Measurements from ENCODE around the gene TUBA3D.
"Not testable (repeated sequence)": the region's sequence is repeated elsewhere in the genome, so short reads cannot be mapped to it uniquely, and the experiment has no call there.

The TUBA3D gene

DNA sequence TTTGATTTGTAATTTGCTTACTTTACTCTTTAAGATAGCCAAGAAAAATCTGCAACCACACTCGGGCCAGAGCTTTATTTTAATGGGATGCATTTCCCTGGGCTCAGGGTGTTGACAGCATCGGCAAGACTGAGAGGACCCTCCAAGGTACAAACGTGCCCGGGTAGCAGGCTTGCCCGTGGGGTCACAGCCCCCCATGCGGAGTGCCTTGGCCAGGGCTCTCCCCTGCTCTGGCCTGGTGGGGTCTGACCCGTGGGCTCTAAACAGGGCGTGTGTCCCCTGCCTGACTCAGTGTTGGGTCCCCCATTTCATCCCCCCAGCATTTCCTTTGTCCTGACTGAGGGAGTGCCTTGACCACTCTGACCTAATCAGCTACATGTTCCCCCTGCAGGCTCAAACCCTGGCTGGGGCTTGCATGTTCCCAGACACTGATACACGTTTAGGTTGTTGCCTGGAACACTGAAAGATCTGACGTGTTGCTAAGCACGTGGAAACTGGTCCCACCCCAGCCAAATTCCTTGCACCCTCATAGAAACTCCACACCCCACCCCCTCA, 9.1 kb downstream of the TUBA3D start:
- DNase-seq: not testable (repeated sequence)

DNA sequence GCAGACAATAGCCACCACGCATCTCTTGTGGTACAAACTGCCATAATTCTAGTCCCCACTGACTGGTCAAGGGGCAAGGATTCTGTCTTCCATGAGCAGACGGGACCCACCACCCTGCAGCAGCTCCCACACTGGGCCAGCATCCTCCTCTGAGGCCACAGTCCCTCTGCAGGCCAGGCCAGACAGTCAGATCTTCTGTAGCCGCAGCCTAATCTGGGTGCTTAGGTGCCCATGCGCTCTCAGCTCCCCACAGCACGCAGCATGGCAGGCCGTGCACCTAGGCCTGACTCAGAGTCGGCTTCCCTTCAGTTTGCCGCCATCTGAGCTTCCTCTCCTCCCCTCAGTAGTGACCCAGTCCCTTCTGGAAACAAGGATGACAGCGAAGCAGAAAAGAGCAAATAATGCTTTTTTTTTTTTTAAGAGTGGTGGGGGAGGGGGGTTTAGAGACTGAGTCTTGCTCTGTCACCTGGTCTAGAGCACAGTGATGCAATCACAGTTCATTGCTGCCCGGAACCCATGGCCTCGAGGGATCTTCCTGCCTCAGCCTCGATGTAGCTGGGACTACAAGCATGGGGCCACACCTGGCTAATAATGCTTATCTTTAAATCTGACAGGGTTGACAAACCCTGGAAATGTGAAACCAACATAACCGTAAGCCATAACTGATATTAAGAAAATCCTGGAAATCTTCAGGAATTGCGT, 10.4 kb downstream of the TUBA3D start:
- DNase-seq: not testable (repeated sequence)

- DNase-seq: no peak
Observed at GRCh38 chr2:131488306-131489205, 12.6 kb downstream of the TUBA3D start.

DNA sequence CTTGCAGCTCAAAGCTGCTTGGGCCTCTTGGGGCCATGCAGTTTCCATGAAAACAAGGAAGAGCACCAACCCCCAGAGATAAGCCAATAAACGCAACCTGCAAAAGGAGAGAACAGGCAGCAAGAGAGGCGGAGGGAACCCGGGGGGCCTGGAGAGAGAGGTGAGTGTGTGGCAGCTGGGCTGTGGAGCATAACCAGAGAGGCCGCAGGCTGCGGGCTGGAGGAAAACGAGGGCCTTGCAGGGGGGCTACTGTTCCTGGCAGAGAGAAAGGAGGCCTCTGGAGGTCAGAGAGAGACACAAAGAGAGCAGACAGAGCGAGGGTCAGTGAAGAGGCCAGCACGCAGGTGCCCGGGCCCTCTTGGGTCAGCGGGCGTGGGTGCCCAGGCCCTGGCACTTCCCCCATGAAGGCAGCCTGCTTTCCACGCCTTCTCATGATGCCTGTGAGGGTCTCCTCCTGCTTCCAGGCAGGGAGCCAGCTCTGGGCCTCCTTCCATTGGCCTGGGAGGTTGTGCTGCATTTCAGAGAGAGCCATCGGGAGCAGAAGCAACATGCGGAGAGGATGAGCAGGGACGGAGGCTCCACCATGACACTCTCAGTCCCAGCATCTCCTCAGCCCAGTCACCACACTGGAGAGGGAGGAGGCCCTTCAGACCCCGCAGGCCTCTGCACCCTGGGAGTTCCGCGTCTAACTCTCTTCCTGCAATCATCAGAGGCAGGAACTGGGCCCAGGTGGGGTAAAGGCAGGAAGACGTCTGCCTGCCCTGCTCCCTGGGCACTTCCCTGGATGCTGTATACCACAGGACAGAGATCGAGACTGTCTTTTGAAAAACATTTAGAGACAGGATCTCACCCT, 14.9 kb downstream of the TUBA3D start:
- DNase-seq: not testable (repeated sequence)

- not testable (repeated sequence) for DNase-seq
Observed at GRCh38 chr2:131491469-131491836, 15.5 kb downstream of the TUBA3D start.

DNA sequence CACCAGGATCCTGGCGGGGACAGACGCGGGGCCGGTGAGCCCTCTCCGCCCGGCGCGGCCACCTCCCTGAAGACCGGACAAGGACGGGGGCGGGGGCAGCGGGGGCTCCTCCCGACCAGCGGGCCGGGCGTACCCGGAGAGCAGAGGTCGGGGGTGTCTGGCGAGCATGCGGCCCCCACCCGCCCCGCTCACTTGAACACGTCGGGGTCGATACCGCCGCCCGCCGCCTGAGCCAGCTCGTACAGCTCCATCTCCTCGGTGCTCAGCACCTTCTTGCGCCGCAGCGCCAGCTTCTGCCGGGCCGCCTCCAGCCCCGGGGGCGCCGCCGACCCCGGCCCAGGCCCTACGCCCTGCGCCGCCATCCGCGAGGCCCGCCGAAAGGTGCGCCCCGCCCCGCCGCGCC, 16.1 kb downstream of the TUBA3D start, which contains the start of gene MZT2A:
TSS of gene MZT2A (minus strand) at position 383 of the 403 bp plus-strand sequence. CDS start at position 362, 21 bp downstream.
- DNase-seq: not testable (repeated sequence)

GRCh38 chr2:131492418-131493198, 16.7 kb downstream of the TUBA3D start:
- peak; percentile 91 for DNase-seq

DNA sequence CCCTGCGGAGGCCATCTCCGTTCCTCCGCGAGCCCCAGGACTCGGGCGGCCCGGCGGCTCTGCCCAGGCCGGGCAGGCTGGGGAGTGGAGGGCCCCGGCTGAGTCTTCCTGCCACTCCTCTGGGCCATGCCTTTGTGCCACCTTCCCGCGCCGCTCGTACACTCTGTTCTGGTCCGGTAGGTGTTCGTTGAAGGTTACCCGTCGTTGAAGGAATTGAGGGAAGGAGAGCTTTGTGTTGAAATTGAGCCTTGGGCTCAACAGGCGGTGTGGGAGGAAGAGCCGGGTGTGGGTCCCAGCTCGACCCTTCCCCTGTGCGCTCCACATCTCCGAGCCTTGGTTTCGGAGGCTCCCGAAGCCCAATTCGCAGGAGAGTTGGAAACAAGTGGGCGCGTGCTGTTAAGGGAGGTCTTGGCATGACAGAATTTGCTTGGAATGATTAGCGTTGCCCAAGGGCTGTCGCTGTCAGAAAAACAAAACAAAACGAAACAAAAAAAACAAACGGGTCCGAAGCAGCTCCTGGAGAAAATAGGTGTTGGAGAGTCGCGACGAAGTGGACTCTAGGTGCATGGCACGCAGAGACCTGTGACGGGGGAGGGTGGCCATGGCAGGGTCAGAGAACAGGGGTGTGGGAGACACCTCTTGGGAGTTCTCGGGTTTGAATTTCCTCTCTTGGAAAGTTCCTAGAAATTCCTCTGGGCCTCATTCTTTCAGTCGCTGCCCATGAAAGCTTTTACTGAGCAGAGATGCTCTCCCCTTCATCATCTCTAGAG, 17.5 kb downstream of the TUBA3D start:
- DNase-seq: no peak

GRCh38 chr2:131495506-131495905, 19.6 kb downstream of the TUBA3D start:
- not testable (repeated sequence) for DNase-seq

GRCh38 chr2:131498321-131498973, 22.5 kb downstream of the TUBA3D start:
- not testable (repeated sequence) for DNase-seq

DNA sequence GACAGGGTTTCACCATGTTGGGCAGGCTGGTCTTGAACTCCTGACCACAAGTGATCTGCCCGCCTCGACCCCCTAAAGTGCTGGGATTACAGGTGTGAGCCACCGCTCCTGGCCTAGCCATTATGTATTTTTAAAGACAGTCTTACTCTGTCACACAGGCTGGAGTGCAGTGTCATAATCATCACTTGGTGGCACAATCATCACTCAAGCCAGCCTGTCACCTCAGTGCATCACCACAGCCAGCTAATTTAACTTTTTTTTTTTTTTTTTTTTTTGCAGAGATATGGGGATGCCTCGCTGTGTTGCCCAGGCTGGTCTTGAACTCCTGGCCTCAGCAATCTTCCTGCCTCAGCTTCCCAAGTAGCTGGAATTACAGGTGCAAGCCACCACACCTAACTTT, 27.7 kb downstream of the TUBA3D start:
- not testable (repeated sequence) for DNase-seq

DNA sequence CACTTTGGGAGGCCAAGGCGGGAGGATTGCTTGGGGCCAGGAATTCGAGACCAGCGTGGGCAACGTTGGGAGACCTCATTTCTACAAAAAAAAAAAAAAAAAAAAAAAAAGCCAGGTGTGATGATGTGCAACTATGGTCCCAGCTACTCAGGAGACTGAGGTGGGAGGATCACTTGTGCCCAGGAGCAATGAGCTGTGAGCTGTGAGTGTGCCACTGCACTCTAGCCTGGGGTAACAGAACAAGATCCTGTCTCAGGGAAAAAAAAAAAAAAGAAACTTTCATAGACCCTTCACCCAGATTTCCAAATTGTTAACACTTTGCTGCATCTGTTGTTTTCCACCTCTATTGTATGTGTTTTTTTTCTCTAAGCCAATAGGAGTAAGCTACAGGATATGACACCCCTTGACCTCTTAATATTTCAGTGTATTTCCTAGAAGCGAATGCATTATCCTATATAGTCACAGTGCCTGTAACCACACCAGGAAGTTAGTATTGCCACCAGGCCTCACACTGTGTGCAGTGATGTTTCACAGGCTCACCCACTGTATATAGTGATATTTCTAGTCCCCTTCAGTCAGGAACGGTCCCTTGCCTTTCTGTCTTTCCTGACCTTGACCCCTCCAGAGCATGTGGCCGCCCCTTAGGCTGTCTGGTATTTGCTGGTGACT, 28.3 kb downstream of the TUBA3D start:
- not testable (repeated sequence) for DNase-seq

GRCh38 chr2:131509615-131510014, 33.7 kb downstream of the TUBA3D start:
- no peak for DNase-seq

DNA sequence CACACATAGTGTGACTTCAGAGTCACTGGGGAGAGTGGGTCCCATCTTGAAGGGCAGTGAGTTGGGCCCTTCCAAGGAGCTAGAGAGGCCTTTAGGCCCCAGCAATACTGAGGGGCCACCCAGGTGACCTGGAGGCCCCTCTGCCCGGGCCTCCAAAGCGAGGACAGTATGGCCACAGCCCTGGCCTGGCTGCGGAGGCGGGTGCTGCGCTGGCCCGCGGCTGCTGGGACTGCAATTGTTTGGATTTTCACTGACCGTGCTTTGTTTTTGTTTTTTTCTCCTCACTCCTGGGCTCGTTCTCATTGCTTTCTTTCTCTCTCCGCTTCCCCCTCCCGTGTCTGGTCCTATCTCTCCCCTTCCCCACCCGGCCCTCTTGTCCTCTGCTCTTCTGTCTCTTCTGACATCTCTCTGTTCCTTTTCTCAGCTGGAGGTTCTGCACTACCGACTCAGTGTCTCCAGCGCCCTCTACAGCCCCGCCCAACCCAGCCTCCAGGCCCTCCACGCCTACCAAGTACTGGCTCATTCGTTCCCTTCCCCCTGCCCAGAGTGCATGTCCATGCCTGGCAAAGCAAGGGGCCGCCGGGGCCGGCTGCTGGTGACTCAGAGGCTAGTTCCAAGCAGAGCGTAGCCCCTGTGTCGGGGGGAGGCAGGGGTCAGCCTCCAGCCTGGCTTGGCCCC, 35.5 kb downstream of the TUBA3D start:
- DNase-seq: not testable (repeated sequence)

GRCh38 chr2:131511969-131512870, 36.3 kb downstream of the TUBA3D start:
- DNase-seq: not testable (repeated sequence)

DNA sequence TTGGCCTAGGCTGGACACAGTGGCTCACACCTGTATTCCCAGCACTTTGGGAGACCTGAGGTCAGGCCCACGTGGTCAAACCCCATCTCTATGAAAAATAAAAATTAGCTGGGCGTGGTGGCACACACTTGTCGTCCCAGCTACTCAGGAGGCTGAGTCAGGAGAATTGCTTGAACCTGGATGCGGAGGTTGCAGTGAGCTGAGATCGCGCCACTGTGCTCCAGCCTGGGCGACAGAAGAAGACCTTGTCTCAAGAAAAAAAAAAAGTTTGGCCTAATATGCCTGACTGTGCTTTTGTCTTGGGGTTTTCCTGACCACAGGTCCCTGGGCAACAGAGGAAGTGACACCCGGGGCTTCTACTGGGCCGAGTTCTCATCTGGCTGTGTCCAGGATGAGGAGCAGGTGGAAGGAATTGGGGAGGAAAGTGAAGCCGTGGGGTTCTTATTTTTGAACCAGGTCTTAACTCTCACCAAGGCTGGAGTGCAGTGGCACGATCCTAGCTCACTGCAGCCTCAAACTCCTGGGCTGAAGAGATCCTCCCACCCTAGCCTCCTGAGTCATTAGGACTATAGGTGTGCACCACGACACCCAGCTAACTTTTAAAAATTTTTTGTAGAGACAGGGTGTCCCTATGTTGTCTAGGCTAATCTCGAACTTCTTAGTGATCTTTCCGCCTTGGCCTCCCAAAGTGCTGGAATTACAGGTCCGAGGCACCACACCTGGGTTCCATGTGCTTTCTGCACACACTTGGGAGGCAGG, 38.7 kb downstream of the TUBA3D start:
- DNase-seq: not testable (repeated sequence)

GRCh38 chr2:131515235-131515634, 39.3 kb downstream of the TUBA3D start:
- DNase-seq: not testable (repeated sequence)

All from T1000 (cell line).